ENCODE results near the gene FCRLB. TPM values are rescaled to one million over a fixed set of nuclear protein-coding genes. Genes with fewer than 3 reads are reported as not detected.

Gene FCRLB
- total RNA-seq: 0.18 and 1.8 TPM in 2 replicates

GRCh38 chr1:161720956-161721737, at the start of gene FCRLB:
FCRLB (plus strand) TSS chr1:161721544; CDS start chr1:161722673, 1,129 bp downstream.

GRCh38 chr1:161706482-161707347, 14.6 kb upstream of the FCRLB start, which contains the start of gene FCRLA:
FCRLA (plus strand) TSS chr1:161707229; CDS start chr1:161707265, 36 bp downstream.

GRCh38 chr1:161749509-161750407, 28.4 kb downstream of the FCRLB start, which contains the start of gene DUSP12:
DUSP12 (plus strand) TSS chr1:161749786; CDS start chr1:161749802, 16 bp downstream.

GRCh38 chr1:161766102-161766981, 45.0 kb downstream of the FCRLB start, which contains the start of gene ATF6:
ATF6 (plus strand) TSS chr1:161766320; CDS start chr1:161766361, 41 bp downstream.

Other genes starting within 250 kb of the FCRLB start
- gene FCGR2A, start 216.1 kb upstream of the FCRLB start, total RNA-seq: not detected in 2 replicates
- 0.90 TPM in 1 of 2 replicates, not detected in the other for gene HSPA6, start 197.0 kb upstream of the FCRLB start, total RNA-seq
- not detected in 2 replicates for gene FCGR3A, start 171.7 kb upstream of the FCRLB start, total RNA-seq
- not detected in 2 replicates for gene FCGR3B, start 90.4 kb upstream of the FCRLB start, total RNA-seq
- not detected in 2 replicates for gene FCGR2B, start 58.4 kb upstream of the FCRLB start, total RNA-seq
- 2.3 TPM in 1 of 2 replicates, not detected in the other for gene FCRLA, start 14.3 kb upstream of the FCRLB start, total RNA-seq
- gene DUSP12, start 28.2 kb downstream of the FCRLB start, total RNA-seq: 11.7 and 36.8 TPM in 2 replicates
- gene ATF6, start 44.8 kb downstream of the FCRLB start, total RNA-seq: 20.0 and 23.3 TPM in 2 replicates

Data from cardiac atrium fibroblast (primary cell).